Measurements from ENCODE around the gene SHMT2. TPM values are rescaled to one million over a fixed set of nuclear protein-coding genes. Genes with fewer than 3 reads are reported as not detected.

SHMT2 gene
- total RNA-seq, 4 donors from 2014 or later: 41.3 to 107 (median 46.4) TPM

GRCh38 chr12:57219205-57219992, 10.1 kb upstream of the SHMT2 start:
- TF ChIP-seq CTCF (IDR thresholded peaks at IDR 0.05 in 4 of 5, conservative IDR thresholded peaks at IDR 0.05 in 1 of 5) (no peak), POLR2A (IDR thresholded peaks at IDR 0.05) (no peak)
- H3K27me3 ChIP-seq: peaks cover 75 to 94% (median 79%) of the 10 kb centered on the region in 3 donors
- in situ Hi-C loops (cut with MboI; ENCODE audit: low sequenced_read_pairs in 4 of 4): no loop called here
- H3K4me3 ChIP-seq: no peak overlapping the region
- H3K4me1 ChIP-seq: peaks cover 0 to 17% of the 10 kb centered on the region in 2 donors
- no peaks in the 10 kb centered on the region for H3K36me3 ChIP-seq
- DNase-seq (no peak), ATAC-seq (no peak)
- H3K9me3 ChIP-seq: no peaks in the 10 kb centered on the region
- intact Hi-C loops (cut with DNase I; ENCODE audit: low total_unique reads): no loop called here
- H3K27ac ChIP-seq: no peak overlapping the region

GRCh38 chr12:57219993-57220754, 9.3 kb upstream of the SHMT2 start:
- intact Hi-C loops (cut with DNase I; ENCODE audit: low total_unique reads): no loop called here
- TF ChIP-seq CTCF (IDR thresholded peaks at IDR 0.05 in 4 of 5, conservative IDR thresholded peaks at IDR 0.05 in 1 of 5): no peak
- no peak for TF ChIP-seq POLR2A (IDR thresholded peaks at IDR 0.05)
- ATAC-seq: no peak
- no peak overlapping the region for H3K4me3 ChIP-seq
- H3K4me1 ChIP-seq: peaks cover 0 to 17% of the 10 kb centered on the region in 2 donors
- in situ Hi-C loops (cut with MboI; ENCODE audit: low sequenced_read_pairs in 4 of 4): no loop called here
- no peak for DNase-seq
- peaks cover 76 to 92% (median 80%) of the 10 kb centered on the region in 3 donors for H3K27me3 ChIP-seq
- H3K9me3 ChIP-seq: no peaks in the 10 kb centered on the region
- H3K36me3 ChIP-seq: no peaks in the 10 kb centered on the region
- H3K27ac ChIP-seq: no peak overlapping the region

- Histone ChIP-seq H3K27ac (no peak overlapping the region), H3K4me1 (peaks cover 0 to 16% of the 10 kb centered on the region in 2 donors), H3K4me3 (no peak overlapping the region), H3K36me3 (no peaks in the 10 kb centered on the region), H3K9me3 (no peaks in the 10 kb centered on the region), H3K27me3 (peaks cover 76 to 92% (median 79%) of the 10 kb centered on the region in 3 donors)
- TF ChIP-seq POLR2A (IDR thresholded peaks at IDR 0.05) (no peak), CTCF (IDR thresholded peaks at IDR 0.05 in 4 of 5, conservative IDR thresholded peaks at IDR 0.05 in 1 of 5) (no peak)
- intact Hi-C loops (cut with DNase I; ENCODE audit: low total_unique reads): no loop called here
- DNase-seq: no peak
- ATAC-seq: no peak
- in situ Hi-C loops (cut with MboI; ENCODE audit: low sequenced_read_pairs in 4 of 4): no loop called here
These were observed 8.7 kb upstream of the SHMT2 start for GRCh38 chr12:57220770-57221168.

- no peak for TF ChIP-seq CTCF (IDR thresholded peaks at IDR 0.05 in 4 of 5, conservative IDR thresholded peaks at IDR 0.05 in 1 of 5)
- in situ Hi-C loops (cut with MboI; ENCODE audit: low sequenced_read_pairs in 4 of 4): no loop called here
- DNase-seq: no peak
- Histone ChIP-seq H3K36me3 (no peaks in the 10 kb centered on the region), H3K27ac (no peak overlapping the region), H3K4me3 (no peak overlapping the region), H3K4me1 (peaks cover 0 to 10% of the 10 kb centered on the region in 2 donors), H3K9me3 (no peaks in the 10 kb centered on the region), H3K27me3 (peaks cover 73 to 91% (median 76%) of the 10 kb centered on the region in 3 donors)
- intact Hi-C loops (cut with DNase I; ENCODE audit: low total_unique reads): no loop called here
- no peak for ATAC-seq
These were observed 8.2 kb upstream of the SHMT2 start for GRCh38 chr12:57221169-57221917.

Measured in gastrocnemius medialis (tissue), 4 donors.